Prostate gland (tissue), 2 donors: ENCODE measurements around the gene KNG1. TPM values are rescaled to one million over a fixed set of nuclear protein-coding genes. Genes with fewer than 3 reads are reported as not detected.

Experiments used
- DNase-seq: peaks from one replicate; pipeline ENCODE4 v3.0.0-alpha.2; 2019; ENCODE audit warnings: low spot score
- H3K27ac ChIP-seq, 2 donors: fragments of 200-600 bp; sonication (generic); 2 replicates each; pipeline ENCODE4 v1.5.1; 2017 to 2019
- H3K27me3 ChIP-seq: fragments of 200-600 bp; sonication (generic); replicated peaks from 2 replicates; pipeline ENCODE4 v1.5.1; 2019; ENCODE audit not compliant: insufficient read depth
- H3K36me3 ChIP-seq, 2 donors: fragments of 200-600 bp; sonication (generic); 1 replicate in 1 of 2; 2 replicates in 1 of 2; pipeline versions ENCODE4 v1.5.1 to v1.8.1; 2017 to 2019
- H3K4me1 ChIP-seq: fragments of 200-600 bp; sonication (generic); replicated peaks from 2 replicates; pipeline ENCODE4 v1.5.1; 2019
- H3K4me3 ChIP-seq, 2 donors: fragments of 200-600 bp; sonication (generic); 2 replicates each; pipeline ENCODE4 v1.5.1; 2017 to 2019
- H3K9me3 ChIP-seq: fragments of 200-600 bp; sonication (generic); 2 replicates; pipeline ENCODE4 v1.5.1; 2017
- POLR2A ChIP-seq: fragments of 450-650 bp; IDR thresholded peaks from one replicate; pipeline ENCODE4 v1.6.1; 2016; ENCODE audit warnings: antibody characterized with exemption, mild to moderate bottlenecking
- POLR2AphosphoS5 ChIP-seq: sonication (generic); formaldehyde crosslinking; IDR thresholded peaks from one replicate; pipeline ENCODE4 v1.6.1; 2017; ENCODE audit warnings: antibody characterized with exemption
- WGBS: methylation state at CpG from one replicate; pipeline ENCODE4 v1.1.5; 2018; 5-methylcytosine and 5-hydroxymethylcytosine counted together
- intact Hi-C: fragments of 100-400 bp; cut with DNase I; formaldehyde crosslinking; loops from one replicate; pipeline ENCODE4 v1.14.2; 2022
- total RNA-seq, 2 donors: library from RNA; depleted of rRNA; stranded (reverse); fragments of >200 nt; gene quantifications; one replicate each; pipeline ENCODE4 v1.1.0, GENCODE V29; 2016
- TF ChIP-seq, protein P1 (sequence below), 4 experiments: fragments of 200-600 bp in 2 of 4; fragments of 450-650 bp in 2 of 4; sonication (generic) in 2 of 4; IDR thresholded peaks; 1 replicate in 3 of 4; 2 replicates in 1 of 4; pipeline ENCODE4 v1.5.1; 2016 to 2019; ENCODE audit warnings: antibody characterized with exemption in 4 of 4, mild to moderate bottlenecking in 2 of 4, moderate library complexity in 2 of 4

The KNG1 gene
- total RNA-seq: under 1 TPM in 1 of 2 donors, not detected in 1; 0.91 TPM

DNA sequence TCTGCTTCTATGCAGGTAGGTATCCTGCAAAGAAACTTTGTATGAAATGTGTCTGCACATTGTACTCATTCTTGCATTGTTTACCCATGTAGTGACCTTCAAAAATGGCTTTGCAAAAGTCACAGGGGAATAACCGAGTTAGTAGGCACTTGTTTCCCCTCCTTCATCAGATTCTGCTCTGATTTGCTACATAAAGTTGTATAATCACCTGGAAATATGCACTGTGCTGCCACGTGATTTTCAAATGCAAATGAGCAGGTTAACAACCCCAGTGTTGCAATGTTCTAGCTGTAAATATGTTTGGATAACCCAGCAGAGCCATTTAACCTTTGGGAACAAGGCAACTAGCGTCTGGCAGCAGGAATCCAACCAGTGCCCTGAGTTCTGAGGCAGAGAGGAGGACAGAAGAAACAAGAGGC lies at the start of gene KNG1:
Gene KNG1, plus strand, starts transcription at position 321 of the 419 bp plus-strand sequence. CDS start 184 bp downstream, outside the sequence.
- intact Hi-C loops: no loop called here
- TF ChIP-seq, protein P1, sequence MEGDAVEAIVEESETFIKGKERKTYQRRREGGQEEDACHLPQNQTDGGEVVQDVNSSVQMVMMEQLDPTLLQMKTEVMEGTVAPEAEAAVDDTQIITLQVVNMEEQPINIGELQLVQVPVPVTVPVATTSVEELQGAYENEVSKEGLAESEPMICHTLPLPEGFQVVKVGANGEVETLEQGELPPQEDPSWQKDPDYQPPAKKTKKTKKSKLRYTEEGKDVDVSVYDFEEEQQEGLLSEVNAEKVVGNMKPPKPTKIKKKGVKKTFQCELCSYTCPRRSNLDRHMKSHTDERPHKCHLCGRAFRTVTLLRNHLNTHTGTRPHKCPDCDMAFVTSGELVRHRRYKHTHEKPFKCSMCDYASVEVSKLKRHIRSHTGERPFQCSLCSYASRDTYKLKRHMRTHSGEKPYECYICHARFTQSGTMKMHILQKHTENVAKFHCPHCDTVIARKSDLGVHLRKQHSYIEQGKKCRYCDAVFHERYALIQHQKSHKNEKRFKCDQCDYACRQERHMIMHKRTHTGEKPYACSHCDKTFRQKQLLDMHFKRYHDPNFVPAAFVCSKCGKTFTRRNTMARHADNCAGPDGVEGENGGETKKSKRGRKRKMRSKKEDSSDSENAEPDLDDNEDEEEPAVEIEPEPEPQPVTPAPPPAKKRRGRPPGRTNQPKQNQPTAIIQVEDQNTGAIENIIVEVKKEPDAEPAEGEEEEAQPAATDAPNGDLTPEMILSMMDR (IDR thresholded peaks at IDR 0.05): no peak
- no peak for TF ChIP-seq POLR2A
- no peak for TF ChIP-seq POLR2AphosphoS5
- WGBS: 46% methylated on average over 3 of the region's 3 CpGs

DNA sequence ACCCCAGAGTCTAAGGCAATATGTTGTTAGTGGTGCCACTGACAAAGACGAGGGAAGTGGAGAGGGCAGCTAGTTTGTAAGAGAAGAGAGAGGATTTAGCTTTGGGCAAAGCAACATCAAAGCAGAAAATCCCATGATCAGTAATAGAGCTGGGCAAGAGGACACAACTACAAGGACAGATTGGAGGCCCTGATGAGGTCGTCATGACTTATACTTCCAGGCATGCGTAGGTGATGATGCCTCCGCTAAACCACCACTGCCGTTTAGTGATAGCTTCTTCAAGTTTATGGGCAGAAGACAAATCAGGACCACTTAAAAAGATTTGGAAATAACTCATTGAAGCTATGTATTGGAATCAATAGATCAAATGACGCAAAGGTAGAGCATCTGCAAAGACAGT lies 48.7 kb upstream of the KNG1 start:
- no peaks in the 10 kb centered on the region for H3K27me3 ChIP-seq
- H3K4me3 ChIP-seq: no peak overlapping the region
- H3K36me3 ChIP-seq: no peaks in the 10 kb centered on the region
- 69% methylated on average over 6 of the region's 6 CpGs for WGBS
- TF ChIP-seq, protein P1 (IDR thresholded peaks at IDR 0.05): no peak
- TF ChIP-seq POLR2AphosphoS5 (no peak), POLR2A (no peak)
- DNase-seq: no peak
- no peaks in the 10 kb centered on the region for H3K9me3 ChIP-seq
- intact Hi-C loops: no loop called here
- no peaks in the 10 kb centered on the region for H3K4me1 ChIP-seq
- no peak overlapping the region for H3K27ac ChIP-seq

More for the DNA sequence above, at the start of gene KNG1:
- no peak within 1 kb of the TSS for H3K27ac ChIP-seq
- H3K9me3 ChIP-seq: no peaks in the 10 kb centered on the region
- no peak for DNase-seq
- no peaks in the 10 kb centered on the region for H3K4me1 ChIP-seq
- no peaks in the 10 kb centered on the region for H3K27me3 ChIP-seq
- no peak within 1 kb of the TSS for H3K4me3 ChIP-seq
- no peaks in the 10 kb centered on the region for H3K36me3 ChIP-seq

DNA sequence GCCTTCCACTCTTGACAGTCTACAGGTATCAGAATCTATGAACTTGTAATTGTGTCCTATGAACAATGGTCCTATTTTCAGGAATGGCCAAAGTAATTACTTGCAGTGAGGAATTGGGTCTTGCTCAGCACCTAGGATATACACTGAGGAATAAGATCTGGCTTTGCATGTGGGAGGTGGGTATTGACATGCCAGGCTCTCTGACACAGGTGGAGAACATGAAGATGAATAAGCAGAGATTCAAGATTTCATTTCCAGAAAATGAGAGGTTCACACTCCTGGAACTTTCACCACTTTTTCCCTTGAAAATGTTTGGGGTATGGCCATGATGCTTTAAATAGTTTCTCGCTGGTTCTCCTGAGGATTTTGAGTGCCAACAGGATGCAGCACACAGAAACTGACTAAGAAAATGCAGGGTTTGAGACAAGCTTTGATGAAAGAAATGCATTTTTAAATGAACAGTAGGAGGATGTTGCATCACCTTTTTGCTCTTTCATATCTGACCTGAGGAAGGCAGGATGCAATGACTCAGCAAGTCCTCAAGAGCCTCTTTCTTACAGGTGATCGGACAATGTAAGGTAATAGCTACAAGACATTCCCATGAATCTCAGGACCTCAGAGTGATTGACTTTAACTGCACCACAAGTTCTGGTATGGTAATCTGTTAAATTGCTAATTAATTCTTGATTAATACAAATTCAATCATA lies 47.6 kb upstream of the KNG1 start:
- intact Hi-C loops: no loop called here
- TF ChIP-seq, protein P1 (IDR thresholded peaks at IDR 0.05): no peak
- TF ChIP-seq POLR2AphosphoS5: no peak
- TF ChIP-seq POLR2A: no peak
- Histone ChIP-seq H3K9me3 (no peaks in the 10 kb centered on the region), H3K36me3 (no peaks in the 10 kb centered on the region), H3K4me1 (no peaks in the 10 kb centered on the region), H3K4me3 (no peak overlapping the region), H3K27me3 (no peaks in the 10 kb centered on the region), H3K27ac (no peak overlapping the region)
- DNase-seq: no peak
- WGBS: 81% methylated on average over 2 of the region's 2 CpGs

DNA sequence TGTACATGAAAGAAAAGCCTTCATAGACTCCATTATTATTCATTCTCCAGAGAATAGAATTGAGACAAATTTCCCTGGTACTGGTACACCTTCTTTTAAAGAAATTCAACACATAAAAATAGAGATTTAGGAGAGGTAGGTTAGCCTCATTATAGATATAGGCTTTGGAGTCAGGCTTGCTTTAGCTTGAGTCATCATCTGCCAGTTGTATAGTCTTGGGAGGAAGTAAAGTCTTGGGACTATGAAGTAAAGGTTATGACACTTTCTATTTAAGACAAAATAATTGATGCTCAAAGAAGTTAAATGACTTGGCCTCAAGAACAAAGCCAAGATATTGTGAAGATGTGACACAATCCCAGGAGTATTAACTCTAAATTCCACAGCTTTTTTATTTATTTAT lies 47.0 kb upstream of the KNG1 start:
- no peaks in the 10 kb centered on the region for H3K36me3 ChIP-seq
- no peak for DNase-seq
- no peaks in the 10 kb centered on the region for H3K4me1 ChIP-seq
- H3K27ac ChIP-seq: no peak overlapping the region
- no peak overlapping the region for H3K4me3 ChIP-seq
- H3K9me3 ChIP-seq: no peaks in the 10 kb centered on the region
- TF ChIP-seq, protein P1 (IDR thresholded peaks at IDR 0.05): no peak
- no peak for TF ChIP-seq POLR2AphosphoS5
- no peak for TF ChIP-seq POLR2A
- H3K27me3 ChIP-seq: no peaks in the 10 kb centered on the region
- intact Hi-C loops: no loop called here

DNA sequence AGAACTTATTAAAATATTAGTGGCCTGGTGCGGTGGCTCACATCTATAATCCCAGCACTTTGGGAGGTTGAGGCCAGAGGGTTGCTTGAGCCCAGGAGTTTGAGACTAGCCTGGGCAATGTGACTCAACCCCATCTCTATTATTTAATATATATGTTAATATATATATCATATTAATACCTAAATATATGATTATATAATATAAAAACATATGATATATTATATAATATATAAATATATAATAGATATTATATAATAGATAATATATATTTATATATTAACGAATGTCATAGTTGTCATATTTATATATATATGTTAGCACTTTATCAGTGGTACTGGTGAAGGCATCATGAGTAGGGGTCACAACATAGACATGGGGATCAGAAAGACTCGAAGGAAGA lies 46.1 kb upstream of the KNG1 start:
- intact Hi-C loops: no loop called here
- no peak for TF ChIP-seq POLR2A
- TF ChIP-seq, protein P1 (IDR thresholded peaks at IDR 0.05): no peak
- TF ChIP-seq POLR2AphosphoS5: no peak
- H3K36me3 ChIP-seq: no peaks in the 10 kb centered on the region

More for the DNA sequence above, 46.1 kb upstream of the KNG1 start:
- Histone ChIP-seq H3K27me3 (no peaks in the 10 kb centered on the region), H3K4me3 (no peak overlapping the region), H3K27ac (no peak overlapping the region), H3K4me1 (no peaks in the 10 kb centered on the region), H3K9me3 (no peaks in the 10 kb centered on the region)
- DNase-seq: no peak
- WGBS: 93% methylated on average over 3 of the region's 3 CpGs
